LoVo (cell line): Measurements from ENCODE around the gene ZMIZ1.

Source experiments
- DNase-seq: peaks from one replicate; pipeline ENCODE4 v3.0.0-alpha.2; 2016; ENCODE audit warnings: low spot score

ZMIZ1 gene

GRCh38 chr10:79359816-79360498 is 291.2 kb downstream of the ZMIZ1 start:
- no peak for DNase-seq

GRCh38 chr10:79360499-79361342 is 292.0 kb downstream of the ZMIZ1 start:
- DNase-seq = no peak

GRCh38 chr10:79361726-79362397 is 293.1 kb downstream of the ZMIZ1 start:
- no peak for DNase-seq
